Body of pancreas (tissue), 4 donors: ENCODE results near the gene HOXC11. TPM values are rescaled to one million over a fixed set of nuclear protein-coding genes. Genes with fewer than 3 reads are reported as not detected.

Experiments
- ATAC-seq: fragments of 150-250 bp; one replicate; pipeline ENCODE4 v1.9.1; 2016
- DNase-seq, 4 donors: peaks; one replicate each; pipeline ENCODE4 v3.0.0-alpha.2; 2019
- H3K27ac ChIP-seq, 4 donors: fragments of 200-600 bp; sonication (generic); 1 replicate in 3 of 4; 2 replicates in 1 of 4; pipeline versions ENCODE4 v1.5.1 to v1.6.1; 2016 to 2019; ENCODE audit warnings: mild to moderate bottlenecking in 1 of 4, mixed read lengths in 1 of 4, moderate library complexity in 1 of 4
- H3K27me3 ChIP-seq, 2 donors: fragments of 200-600 bp; sonication (generic); one replicate each; pipeline ENCODE4 v1.6.0; 2016; ENCODE audit warnings: mild to moderate bottlenecking in 1 of 2
- H3K36me3 ChIP-seq, 2 donors: fragments of 200-600 bp; sonication (generic); replicated peaks in 1 of 2; 2 replicates each; pipeline ENCODE4 v1.5.1; 2016; ENCODE audit warnings: low read depth in 2 of 2; ENCODE audit not compliant: insufficient read depth in 1 of 2
- H3K4me1 ChIP-seq: fragments of 200-600 bp; sonication (generic); one replicate; pipeline ENCODE4 v1.6.0; 2016
- H3K4me3 ChIP-seq, 2 donors: fragments of 200-600 bp; sonication (generic); 1 replicate in 1 of 2; 2 replicates in 1 of 2; pipeline ENCODE4 v1.5.1; 2016 to 2019
- H3K9me3 ChIP-seq, 3 donors: fragments of 200-600 bp; sonication (generic); 1 replicate in 2 of 3; 2 replicates in 1 of 3; pipeline ENCODE4 v1.5.1; 2016
- CTCF ChIP-seq, 7 experiments: fragments of 450-650 bp in 4 of 7; fragments of 200-600 bp in 3 of 7; sonication (generic) in 3 of 7; IDR thresholded peaks; one replicate each; pipeline ENCODE4 v1.5.1; 2016 to 2019; ENCODE audit warnings: antibody characterized with exemption in 7 of 7
- POLR2A ChIP-seq, 3 donors: fragments of 450-650 bp; IDR thresholded peaks; one replicate each; pipeline ENCODE4 v1.6.1; 2016; ENCODE audit warnings: antibody characterized with exemption in 3 of 3, mild to moderate bottlenecking in 2 of 3
- WGBS, 2 donors: methylation state at CpG; one replicate each; pipeline ENCODE4 v1.1.5; 2017; 5-methylcytosine and 5-hydroxymethylcytosine counted together
- intact Hi-C: fragments of 100-400 bp; cut with DNase I; formaldehyde crosslinking; loops from one replicate; pipeline ENCODE4 v1.15.1; 2023
- total RNA-seq, 2 donors: library from RNA; depleted of rRNA; stranded (reverse); fragments of >200 nt; gene quantifications; one replicate each; pipeline ENCODE4 v1.1.0, GENCODE V29; 2016

Gene HOXC11
- total RNA-seq, 2 donors from 2014 or later, result not detected

DNA sequence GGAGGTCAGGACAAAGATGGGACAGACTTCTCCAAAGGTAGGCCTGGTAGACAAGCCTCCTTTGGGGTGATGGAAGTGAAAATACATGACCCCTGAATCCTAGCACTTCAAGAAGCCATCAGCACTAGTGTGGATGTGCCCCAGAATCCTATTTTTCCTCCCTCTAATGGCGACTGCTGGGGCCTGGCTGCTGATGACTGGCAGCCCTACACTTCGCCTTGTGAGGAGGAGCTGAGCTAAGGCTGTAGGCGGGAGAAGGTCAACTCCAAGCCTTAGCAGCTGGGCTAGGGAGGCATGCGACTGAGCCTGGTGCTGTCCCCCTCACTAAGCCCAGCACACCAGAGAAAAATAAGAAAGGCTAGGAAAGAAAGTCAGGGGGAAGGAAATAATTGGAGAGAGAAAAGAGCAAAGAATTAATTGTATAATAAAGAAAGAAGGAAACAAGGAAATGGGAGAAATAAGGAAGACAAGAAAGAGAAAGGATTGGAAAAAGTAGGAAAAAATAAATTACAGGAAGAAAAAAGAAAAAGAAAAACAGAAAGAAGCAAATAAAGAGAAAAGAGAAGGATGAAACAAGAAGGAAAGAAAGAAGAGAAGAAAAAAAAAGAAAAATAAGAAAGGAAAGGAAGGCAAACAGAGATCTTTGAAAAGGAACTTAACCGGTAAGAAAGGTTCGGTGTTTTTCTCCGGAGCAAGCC, 7.3 kb downstream of the HOXC11 start:
- TF ChIP-seq CTCF (IDR thresholded peaks at IDR 0.05) (no peak), POLR2A (IDR thresholded peaks at IDR 0.05) (no peak)
- Histone ChIP-seq H3K36me3 (no peaks in the 10 kb centered on the region), H3K4me3 (no peak overlapping the region), H3K27ac (no peak overlapping the region), H3K9me3 (no peaks in the 10 kb centered on the region), H3K4me1 (peaks cover 8% of the 10 kb centered on the region), H3K27me3 (peaks cover 0 to 67% of the 10 kb centered on the region in 2 donors)
- ATAC-seq (no peak), DNase-seq (no peak)
- intact Hi-C loops, result no loop called here
- 39 to 45% methylated on average over 7 of the region's 7 CpGs for WGBS, 2 donors

- ATAC-seq (no peak), DNase-seq (no peak)
- Histone ChIP-seq H3K36me3 (no peaks in the 10 kb centered on the region), H3K9me3 (no peaks in the 10 kb centered on the region), H3K4me3 (no peak overlapping the region), H3K27me3 (peaks cover 0 to 67% of the 10 kb centered on the region in 2 donors), H3K4me1 (peaks cover 12% of the 10 kb centered on the region), H3K27ac (no peak overlapping the region)
- TF ChIP-seq POLR2A (IDR thresholded peaks at IDR 0.05) (no peak), CTCF (IDR thresholded peaks at IDR 0.05) (no peak)
- 27 to 35% methylated on average over 14 to 15 of the region's 15 CpGs for WGBS, 2 donors
- intact Hi-C loops, result no loop called here
These were observed 8.0 kb downstream of the HOXC11 start for GRCh38 chr12:53980802-53981496.

DNA sequence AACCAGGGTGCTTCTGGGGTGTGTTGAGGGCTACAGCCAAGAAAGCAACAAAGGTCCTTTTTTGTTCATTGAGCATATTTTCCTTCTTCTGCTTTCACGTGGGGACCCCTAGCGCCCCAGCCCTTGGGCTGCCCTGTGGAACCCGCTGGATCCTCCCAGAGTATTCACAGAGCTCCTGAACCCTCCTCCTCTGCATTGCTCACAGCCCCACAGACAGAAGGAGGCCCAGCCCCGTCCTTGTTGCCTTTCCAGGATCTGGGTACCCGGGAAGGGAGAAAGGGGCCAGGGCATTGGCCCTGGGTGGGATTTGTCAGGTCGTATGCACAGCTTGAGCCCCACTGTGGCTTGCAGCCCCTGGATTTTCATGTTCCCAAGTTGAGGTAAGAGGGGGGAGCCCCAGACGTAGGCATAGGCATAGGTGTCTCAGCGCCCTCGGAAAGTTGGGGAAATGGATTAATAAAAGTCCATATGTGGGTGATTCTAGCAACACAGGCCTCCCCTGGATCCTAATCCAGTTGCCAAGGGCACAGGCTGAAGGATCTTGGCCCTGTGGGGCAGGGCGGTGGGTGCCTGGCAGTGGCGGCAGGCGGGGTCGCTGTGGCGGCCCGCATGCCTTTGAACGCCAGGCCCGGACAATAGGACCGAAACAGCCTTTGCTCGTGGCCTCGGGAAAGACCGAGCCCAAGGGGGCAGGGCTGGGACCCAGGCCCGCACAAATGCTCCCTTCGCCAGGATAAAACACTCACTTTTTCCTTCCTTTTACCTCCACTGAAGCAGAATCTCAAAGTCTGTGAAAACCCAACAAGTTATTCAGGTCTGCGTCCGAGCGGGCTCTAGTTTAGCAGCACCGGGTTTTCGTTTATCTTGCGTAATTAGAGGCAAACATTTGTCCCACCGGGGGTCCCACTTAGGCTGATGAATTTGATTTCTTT, 9.0 kb downstream of the HOXC11 start:
- no peak for TF ChIP-seq CTCF (IDR thresholded peaks at IDR 0.05)
- TF ChIP-seq POLR2A (IDR thresholded peaks at IDR 0.05), result no peak
- intact Hi-C loops, result no loop called here
- Histone ChIP-seq H3K36me3 (no peaks in the 10 kb centered on the region), H3K4me3 (no peak overlapping the region), H3K4me1 (peaks cover 18% of the 10 kb centered on the region), H3K9me3 (no peaks in the 10 kb centered on the region), H3K27ac (no peak overlapping the region), H3K27me3 (peaks cover 0 to 67% of the 10 kb centered on the region in 2 donors)
- ATAC-seq, result no peak
- WGBS, 2 donors, result 22 to 24% methylated on average over 30 of the region's 30 CpGs
- no peak for DNase-seq

- intact Hi-C loops, result no loop called here
These were observed 10.0 kb downstream of the HOXC11 start for GRCh38 chr12:53982648-53983567.

More at GRCh38 chr12:53982648-53983567, 10.0 kb downstream of the HOXC11 start:
- TF ChIP-seq CTCF (IDR thresholded peaks at IDR 0.05) (no peak), POLR2A (IDR thresholded peaks at IDR 0.05) (no peak)
- Histone ChIP-seq H3K9me3 (no peaks in the 10 kb centered on the region), H3K27me3 (peaks cover 0 to 71% of the 10 kb centered on the region in 2 donors), H3K27ac (no peak overlapping the region), H3K4me3 (no peak overlapping the region), H3K4me1 (peaks cover 18% of the 10 kb centered on the region), H3K36me3 (no peaks in the 10 kb centered on the region)
- WGBS, 2 donors, result 8 to 9% methylated on average over 26 of the region's 26 CpGs
- ATAC-seq (no peak), DNase-seq (no peak)
